Measurements from ENCODE around the gene SORBS1. TPM values are rescaled to one million over a fixed set of nuclear protein-coding genes. Genes with fewer than 3 reads are reported as not detected.

The SORBS1 gene
- total and polyA plus RNA-seq, 4 donors: 33.2 to 71.3 (median 44.1) TPM

GRCh38 chr10:95511314-95511713 lies 49.9 kb downstream of the SORBS1 start:
- no peak overlapping the region for H3K27ac ChIP-seq (ENCODE audit: low read depth in 1 of 2, low read length in 2 of 2)

More at GRCh38 chr10:95511314-95511713, 49.9 kb downstream of the SORBS1 start:
- Histone ChIP-seq H3K9ac (ENCODE audit: low read depth in 1 of 2, low read length in 2 of 2) (no peak overlapping the region), H3K9me3 (ENCODE audit: control insufficient read depth in 4 of 4, low read length in 3 of 4) (no peaks in the 10 kb centered on the region), H3K36me3 (ENCODE audit: control insufficient read depth in 4 of 4, insufficient read depth in 3 of 4, low read depth in 1 of 4, low read length in 3 of 4) (no peaks in the 10 kb centered on the region), H3K4me3 (ENCODE audit: low read depth in 1 of 3, low read length in 3 of 3) (no peak overlapping the region), H3K27me3 (ENCODE audit: control insufficient read depth in 4 of 4, insufficient read depth in 4 of 4, low read length in 3 of 4) (no peaks in the 10 kb centered on the region), H3K4me1 (ENCODE audit: control insufficient read depth in 4 of 4, insufficient read depth in 4 of 4, low read length in 3 of 4) (peaks cover 5 to 28% (median 20%) of the 10 kb centered on the region in 4 donors)
- no peak for TF ChIP-seq HNF4A (conservative IDR thresholded peaks at IDR 0.05)
- TF ChIP-seq GABPA (IDR thresholded peaks at IDR 0.05 in 1 of 2, conservative IDR thresholded peaks at IDR 0.05 in 1 of 2): no peak
- no peak for TF ChIP-seq FOXA2 (IDR thresholded peaks at IDR 0.05)
- no peak for TF ChIP-seq HNF4G (IDR thresholded peaks at IDR 0.05)
- no peak for TF ChIP-seq TAF1 (conservative IDR thresholded peaks at IDR 0.05)
- TF ChIP-seq, protein P1, sequence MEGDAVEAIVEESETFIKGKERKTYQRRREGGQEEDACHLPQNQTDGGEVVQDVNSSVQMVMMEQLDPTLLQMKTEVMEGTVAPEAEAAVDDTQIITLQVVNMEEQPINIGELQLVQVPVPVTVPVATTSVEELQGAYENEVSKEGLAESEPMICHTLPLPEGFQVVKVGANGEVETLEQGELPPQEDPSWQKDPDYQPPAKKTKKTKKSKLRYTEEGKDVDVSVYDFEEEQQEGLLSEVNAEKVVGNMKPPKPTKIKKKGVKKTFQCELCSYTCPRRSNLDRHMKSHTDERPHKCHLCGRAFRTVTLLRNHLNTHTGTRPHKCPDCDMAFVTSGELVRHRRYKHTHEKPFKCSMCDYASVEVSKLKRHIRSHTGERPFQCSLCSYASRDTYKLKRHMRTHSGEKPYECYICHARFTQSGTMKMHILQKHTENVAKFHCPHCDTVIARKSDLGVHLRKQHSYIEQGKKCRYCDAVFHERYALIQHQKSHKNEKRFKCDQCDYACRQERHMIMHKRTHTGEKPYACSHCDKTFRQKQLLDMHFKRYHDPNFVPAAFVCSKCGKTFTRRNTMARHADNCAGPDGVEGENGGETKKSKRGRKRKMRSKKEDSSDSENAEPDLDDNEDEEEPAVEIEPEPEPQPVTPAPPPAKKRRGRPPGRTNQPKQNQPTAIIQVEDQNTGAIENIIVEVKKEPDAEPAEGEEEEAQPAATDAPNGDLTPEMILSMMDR (IDR thresholded peaks at IDR 0.05; ENCODE audit: low read depth, low read length, missing input control): no peak
- TF ChIP-seq, protein P2, sequence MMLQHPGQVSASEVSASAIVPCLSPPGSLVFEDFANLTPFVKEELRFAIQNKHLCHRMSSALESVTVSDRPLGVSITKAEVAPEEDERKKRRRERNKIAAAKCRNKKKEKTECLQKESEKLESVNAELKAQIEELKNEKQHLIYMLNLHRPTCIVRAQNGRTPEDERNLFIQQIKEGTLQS (IDR thresholded peaks at IDR 0.05): no peak
- no peak for TF ChIP-seq JUND (IDR thresholded peaks at IDR 0.05)
- TF ChIP-seq SP1 (IDR thresholded peaks at IDR 0.05): no peak
- TF ChIP-seq YY1 (IDR thresholded peaks at IDR 0.05): no peak
- TF ChIP-seq RAD21 (IDR thresholded peaks at IDR 0.05): no peak
- TF ChIP-seq, protein P3, sequence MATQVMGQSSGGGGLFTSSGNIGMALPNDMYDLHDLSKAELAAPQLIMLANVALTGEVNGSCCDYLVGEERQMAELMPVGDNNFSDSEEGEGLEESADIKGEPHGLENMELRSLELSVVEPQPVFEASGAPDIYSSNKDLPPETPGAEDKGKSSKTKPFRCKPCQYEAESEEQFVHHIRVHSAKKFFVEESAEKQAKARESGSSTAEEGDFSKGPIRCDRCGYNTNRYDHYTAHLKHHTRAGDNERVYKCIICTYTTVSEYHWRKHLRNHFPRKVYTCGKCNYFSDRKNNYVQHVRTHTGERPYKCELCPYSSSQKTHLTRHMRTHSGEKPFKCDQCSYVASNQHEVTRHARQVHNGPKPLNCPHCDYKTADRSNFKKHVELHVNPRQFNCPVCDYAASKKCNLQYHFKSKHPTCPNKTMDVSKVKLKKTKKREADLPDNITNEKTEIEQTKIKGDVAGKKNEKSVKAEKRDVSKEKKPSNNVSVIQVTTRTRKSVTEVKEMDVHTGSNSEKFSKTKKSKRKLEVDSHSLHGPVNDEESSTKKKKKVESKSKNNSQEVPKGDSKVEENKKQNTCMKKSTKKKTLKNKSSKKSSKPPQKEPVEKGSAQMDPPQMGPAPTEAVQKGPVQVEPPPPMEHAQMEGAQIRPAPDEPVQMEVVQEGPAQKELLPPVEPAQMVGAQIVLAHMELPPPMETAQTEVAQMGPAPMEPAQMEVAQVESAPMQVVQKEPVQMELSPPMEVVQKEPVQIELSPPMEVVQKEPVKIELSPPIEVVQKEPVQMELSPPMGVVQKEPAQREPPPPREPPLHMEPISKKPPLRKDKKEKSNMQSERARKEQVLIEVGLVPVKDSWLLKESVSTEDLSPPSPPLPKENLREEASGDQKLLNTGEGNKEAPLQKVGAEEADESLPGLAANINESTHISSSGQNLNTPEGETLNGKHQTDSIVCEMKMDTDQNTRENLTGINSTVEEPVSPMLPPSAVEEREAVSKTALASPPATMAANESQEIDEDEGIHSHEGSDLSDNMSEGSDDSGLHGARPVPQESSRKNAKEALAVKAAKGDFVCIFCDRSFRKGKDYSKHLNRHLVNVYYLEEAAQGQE (IDR thresholded peaks at IDR 0.05): no peak
- no peak for TF ChIP-seq RXRA (IDR thresholded peaks at IDR 0.05)
- no peak for TF ChIP-seq NR2F2 (IDR thresholded peaks at IDR 0.05)
- TF ChIP-seq FOXA1 (IDR thresholded peaks at IDR 0.05): no peak
- TF ChIP-seq EGR1 (IDR thresholded peaks at IDR 0.05; ENCODE audit: low read depth in 2 of 2): no peak
- TF ChIP-seq, protein P4, sequence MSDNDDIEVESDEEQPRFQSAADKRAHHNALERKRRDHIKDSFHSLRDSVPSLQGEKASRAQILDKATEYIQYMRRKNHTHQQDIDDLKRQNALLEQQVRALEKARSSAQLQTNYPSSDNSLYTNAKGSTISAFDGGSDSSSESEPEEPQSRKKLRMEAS (IDR thresholded peaks at IDR 0.05): no peak
- TF ChIP-seq ZBTB33 (IDR thresholded peaks at IDR 0.05): no peak
- DNase-seq (ENCODE audit: low spot score): no peak
- WGBS: 78% methylated on average over 6 of the region's 6 CpGs

Data from liver (tissue), 9 donors.